Neural cell (in vitro differentiated cells): ENCODE data around the gene HS6ST3.

ENCODE experiments used
- CTCF ChIP-seq: fragments of 450-650 bp; IDR thresholded peaks from 2 replicates; pipeline ENCODE4 v1.5.1; 2014; ENCODE audit warnings: antibody characterized with exemption, mild to moderate bottlenecking, moderate library complexity; ENCODE audit not compliant: poor library complexity, severe bottlenecking
- EP300 ChIP-seq: fragments of 450-650 bp; conservative IDR thresholded peaks from 2 replicates; pipeline ENCODE4 v1.6.1; 2014; ENCODE audit warnings: antibody characterized with exemption, mild to moderate bottlenecking, moderate library complexity; ENCODE audit not compliant: poor library complexity, severe bottlenecking
- EZH2 ChIP-seq: fragments of 200-600, 300-800 bp; shearing (Covaris generic), sonication (generic); IDR thresholded peaks from 2 replicates; pipeline ENCODE4 v1.6.1; 2014; ENCODE audit warnings: antibody characterized with exemption, low read length, borderline replicate concordance, mild to moderate bottlenecking; ENCODE audit not compliant: insufficient read depth, poor library complexity, severe bottlenecking
- POLR2AphosphoS5 ChIP-seq: IDR thresholded peaks from 2 replicates; pipeline ENCODE4 v1.6.1; 2012
- TAF1 ChIP-seq: IDR thresholded peaks from 2 replicates; pipeline ENCODE4 v1.6.1; 2012; ENCODE audit warnings: low read depth

GRCh38 chr13:96542986-96543385 lies 453.1 kb downstream of the HS6ST3 start:
- no peak for TF ChIP-seq CTCF
- TF ChIP-seq POLR2AphosphoS5, result no peak
- no peak for TF ChIP-seq EP300
- TF ChIP-seq TAF1, result no peak
- no peak for TF ChIP-seq EZH2
